ENCODE data around the gene SAT1.

The SAT1 gene

DNA sequence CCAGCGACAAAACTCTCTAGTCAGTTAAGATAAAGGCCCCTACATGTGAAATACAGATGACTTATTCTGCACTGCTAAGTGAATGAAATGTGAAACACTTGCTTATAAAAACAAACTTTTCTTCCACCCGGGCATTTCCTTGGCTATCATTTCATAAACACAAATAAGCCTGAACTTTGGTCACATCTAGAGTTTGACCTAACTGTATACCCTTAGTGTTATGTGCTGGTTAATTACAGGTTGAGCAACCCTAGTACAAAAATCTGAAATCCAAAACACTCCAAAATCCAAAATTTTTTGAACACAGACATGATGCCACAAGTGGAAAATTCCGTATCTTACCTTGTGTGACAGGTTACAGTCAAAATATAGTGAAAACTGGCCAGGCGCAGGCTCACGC is 45.9 kb downstream of the SAT1 start:
- no peak overlapping the region for H3K4me3 ChIP-seq (ENCODE audit: low read depth, low read length)
- TF ChIP-seq, protein P1, sequence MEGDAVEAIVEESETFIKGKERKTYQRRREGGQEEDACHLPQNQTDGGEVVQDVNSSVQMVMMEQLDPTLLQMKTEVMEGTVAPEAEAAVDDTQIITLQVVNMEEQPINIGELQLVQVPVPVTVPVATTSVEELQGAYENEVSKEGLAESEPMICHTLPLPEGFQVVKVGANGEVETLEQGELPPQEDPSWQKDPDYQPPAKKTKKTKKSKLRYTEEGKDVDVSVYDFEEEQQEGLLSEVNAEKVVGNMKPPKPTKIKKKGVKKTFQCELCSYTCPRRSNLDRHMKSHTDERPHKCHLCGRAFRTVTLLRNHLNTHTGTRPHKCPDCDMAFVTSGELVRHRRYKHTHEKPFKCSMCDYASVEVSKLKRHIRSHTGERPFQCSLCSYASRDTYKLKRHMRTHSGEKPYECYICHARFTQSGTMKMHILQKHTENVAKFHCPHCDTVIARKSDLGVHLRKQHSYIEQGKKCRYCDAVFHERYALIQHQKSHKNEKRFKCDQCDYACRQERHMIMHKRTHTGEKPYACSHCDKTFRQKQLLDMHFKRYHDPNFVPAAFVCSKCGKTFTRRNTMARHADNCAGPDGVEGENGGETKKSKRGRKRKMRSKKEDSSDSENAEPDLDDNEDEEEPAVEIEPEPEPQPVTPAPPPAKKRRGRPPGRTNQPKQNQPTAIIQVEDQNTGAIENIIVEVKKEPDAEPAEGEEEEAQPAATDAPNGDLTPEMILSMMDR (IDR thresholded peaks at IDR 0.05; ENCODE audit: low read depth, low read length): no peak

DNA sequence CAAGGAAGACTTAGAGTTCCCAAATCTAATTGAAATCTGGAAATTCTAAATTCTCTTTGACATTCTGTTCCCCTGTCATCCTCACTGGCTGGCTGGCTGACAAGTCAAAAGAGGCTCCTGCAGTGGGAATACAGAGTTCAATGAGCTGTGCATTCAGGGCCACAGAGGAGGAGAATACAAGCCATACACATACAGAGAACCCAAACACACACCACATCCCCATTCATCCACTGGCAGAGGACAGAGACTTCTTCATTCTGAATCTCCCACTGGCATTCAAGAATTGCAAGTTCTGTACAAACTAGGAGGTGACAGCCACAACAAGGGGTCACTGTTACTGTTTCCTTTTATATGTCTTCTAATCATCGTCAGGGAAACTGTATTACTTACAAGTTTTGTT is 49.7 kb downstream of the SAT1 start:
- TF ChIP-seq, protein P1 (IDR thresholded peaks at IDR 0.05; ENCODE audit: low read depth, low read length): no peak
- H3K4me3 ChIP-seq (ENCODE audit: low read depth, low read length): no peak overlapping the region

All from WI38 (cell line).